B cell (primary cell): ENCODE measurements around the gene RRAGC. TPM values are rescaled to one million over a fixed set of nuclear protein-coding genes. Genes with fewer than 3 reads are reported as not detected.

Experiments
- ATAC-seq: fragments of 200-7000 bp; cut with Tn5 transposase; one replicate; pipeline ENCODE4 v1.10.0; 2021; ENCODE audit warnings: low read depth, mild to moderate bottlenecking, moderate number of reproducible peaks, moderate library complexity
- CTCF ChIA-PET: fragments of 350-600 bp; sonication (Branson Sonifier 250); formaldehyde crosslinking; loops from one replicate; lab custom pipeline; 2021; ENCODE audit warnings: antibody characterized with exemption, inconsistent platforms; lab: Charles Lee
- POLR2A ChIA-PET: fragments of 350-600 bp; sonication (Branson Sonifier 250); formaldehyde crosslinking; loops from one replicate; lab custom pipeline; 2021; ENCODE audit warnings: antibody characterized with exemption; lab: Charles Lee
- DNase-seq: peaks from one replicate; pipeline ENCODE4 v3.0.0; 2013
- H2AFZ ChIP-seq: 2 replicates; pipeline ENCODE4 v1.6.1; 2012; ENCODE audit warnings: mild to moderate bottlenecking, low read depth, low read length; ENCODE audit not compliant: insufficient read depth, poor library complexity, severe bottlenecking
- H3K27ac ChIP-seq, 2 donors: 1 replicate in 1 of 2; 2 replicates in 1 of 2; pipeline ENCODE4 v1.5.1; 2012 to 2013; ENCODE audit warnings: low read length in 2 of 2, mild to moderate bottlenecking in 2 of 2, moderate library complexity in 1 of 2
- H3K27me3 ChIP-seq, 4 experiments: fragments of 200-600 bp in 1 of 4; sonication (generic) in 1 of 4; replicated peaks in 1 of 4; 1 replicate in 2 of 4; 2 replicates in 2 of 4; pipeline versions ENCODE4 v1.6.1 to v1.7.0; 2013 to 2016; ENCODE audit warnings: low read length in 3 of 4, mild to moderate bottlenecking in 2 of 4, mixed read lengths in 1 of 4, moderate library complexity in 1 of 4; ENCODE audit not compliant: insufficient read depth in 4 of 4, control insufficient read depth in 3 of 4; ENCODE audit errors: control extremely low read depth in 1 of 4
- H3K36me3 ChIP-seq, 2 experiments: replicated peaks in 1 of 2; 1 replicate in 1 of 2; 2 replicates in 1 of 2; pipeline versions ENCODE4 v1.6.1 to v1.7.1; 2013; ENCODE audit warnings: low read length in 1 of 2; ENCODE audit not compliant: insufficient read depth in 2 of 2, control insufficient read depth in 1 of 2; ENCODE audit errors: control extremely low read depth in 1 of 2, extremely low read depth in 1 of 2
- H3K4me1 ChIP-seq, 2 donors: fragments of 200-600 bp in 1 of 2; sonication (generic) in 1 of 2; 1 replicate in 1 of 2; 2 replicates in 1 of 2; pipeline versions ENCODE4 v1.5.1 to v1.6.1; 2013 to 2017; ENCODE audit warnings: low read length in 2 of 2; ENCODE audit not compliant: control insufficient read depth in 2 of 2, insufficient read depth in 2 of 2
- H3K4me2 ChIP-seq: replicated peaks from 2 replicates; pipeline ENCODE3; 2012; ENCODE audit warnings: mild to moderate bottlenecking, low read depth, low read length; ENCODE audit not compliant: poor library complexity, severe bottlenecking
- H3K4me3 ChIP-seq, 5 experiments: fragments of 200-600 bp in 1 of 5; sonication (generic) in 1 of 5; 1 replicate in 3 of 5; 2 replicates in 2 of 5; pipeline versions ENCODE4 v1.5.1 to v1.7.0; 2011 to 2016; ENCODE audit warnings: low read length in 4 of 5, mild to moderate bottlenecking in 4 of 5, low read depth in 2 of 5, control low read depth in 1 of 5, moderate library complexity in 1 of 5; ENCODE audit not compliant: insufficient read depth in 1 of 5; ENCODE audit errors: control extremely low read depth in 1 of 5, extremely low read depth in 1 of 5
- H3K79me2 ChIP-seq: fragments of 200-600 bp; sonication (generic); one replicate; pipeline ENCODE4 v1.6.0; 2016; ENCODE audit warnings: low read length; ENCODE audit not compliant: control insufficient read depth, insufficient read depth
- H3K9ac ChIP-seq: fragments of 200-600 bp; sonication (generic); 2 replicates; pipeline ENCODE4 v1.6.1; 2017; ENCODE audit warnings: mild to moderate bottlenecking, low read length, moderate library complexity
- H3K9me3 ChIP-seq, 3 donors: one replicate each; pipeline versions ENCODE4 v1.6.1 to v1.7.1; 2013; ENCODE audit warnings: low read length in 2 of 3; ENCODE audit not compliant: control insufficient read depth in 2 of 3, insufficient read depth in 1 of 3; ENCODE audit errors: control extremely low read depth in 1 of 3
- H4K20me1 ChIP-seq: 2 replicates; pipeline ENCODE4 v1.6.0; 2012; ENCODE audit warnings: mild to moderate bottlenecking, low read length; ENCODE audit not compliant: insufficient read depth, control insufficient read depth, poor library complexity, severe bottlenecking
- H3K27ac Mint-ChIP-seq: one replicate; pipeline ENCODE4 v1.8.0; 2021; ENCODE audit warnings: mixed read lengths
- H3K27me3 Mint-ChIP-seq: one replicate; pipeline ENCODE4 v1.8.0; 2021; ENCODE audit warnings: mixed read lengths
- H3K4me1 Mint-ChIP-seq: one replicate; pipeline ENCODE4 v1.8.0; 2021; ENCODE audit warnings: mixed read lengths
- H3K4me3 Mint-ChIP-seq: one replicate; pipeline ENCODE4 v1.8.0; 2021; ENCODE audit warnings: mixed read lengths
- H3K9me3 Mint-ChIP-seq: one replicate; pipeline ENCODE4 v1.8.0; 2022; ENCODE audit warnings: mixed read lengths; ENCODE audit not compliant: insufficient read depth
- EZH2 ChIP-seq: IDR thresholded peaks from 2 replicates; pipeline ENCODE4 v1.6.1; 2012; ENCODE audit warnings: borderline replicate concordance, low read depth, mild to moderate bottlenecking, moderate library complexity, low read length; ENCODE audit not compliant: insufficient read depth, poor library complexity, severe bottlenecking
- WGBS: methylation state at CpG from one replicate; pipeline ENCODE4 v1.1.5; 2013; ENCODE audit warnings: missing lambda C conversion rate; ENCODE audit not compliant: insufficient coverage; 5-methylcytosine and 5-hydroxymethylcytosine counted together
- intact Hi-C: fragments of 100-400 bp; cut with micrococcal nuclease; formaldehyde crosslinking; loops from one replicate; pipeline ENCODE4 v1.10.0; 2022
- polyA plus RNA-seq: library from polyadenylated mRNA; depleted of rRNA; stranded (reverse); fragments of >200 nt; gene quantifications from 2 replicates; pipeline ENCODE4 v1.2.3, GENCODE V29; 2012
- total RNA-seq, 2 donors: library from RNA; stranded (reverse); fragments of 120-200 nt in 1 of 2; gene quantifications; 1 replicate in 1 of 2; 2 replicates in 1 of 2; pipeline versions ENCODE4 v1.2.3 to v1.2.4, GENCODE V29; 2013 to 2022
- TF ChIP-seq, protein P1 (sequence below): fragments of 200-600 bp; IDR thresholded peaks from one replicate; pipeline ENCODE4 v1.8.0; 2022; ENCODE audit warnings: antibody characterized with exemption, mild to moderate bottlenecking

RRAGC gene
- total and polyA plus RNA-seq, 2 donors (not counting 1 experiment from before 2014, with no cell fraction given): 11.4 to 37.6 TPM

- no peak for TF ChIP-seq EZH2
- TF ChIP-seq, protein P1, sequence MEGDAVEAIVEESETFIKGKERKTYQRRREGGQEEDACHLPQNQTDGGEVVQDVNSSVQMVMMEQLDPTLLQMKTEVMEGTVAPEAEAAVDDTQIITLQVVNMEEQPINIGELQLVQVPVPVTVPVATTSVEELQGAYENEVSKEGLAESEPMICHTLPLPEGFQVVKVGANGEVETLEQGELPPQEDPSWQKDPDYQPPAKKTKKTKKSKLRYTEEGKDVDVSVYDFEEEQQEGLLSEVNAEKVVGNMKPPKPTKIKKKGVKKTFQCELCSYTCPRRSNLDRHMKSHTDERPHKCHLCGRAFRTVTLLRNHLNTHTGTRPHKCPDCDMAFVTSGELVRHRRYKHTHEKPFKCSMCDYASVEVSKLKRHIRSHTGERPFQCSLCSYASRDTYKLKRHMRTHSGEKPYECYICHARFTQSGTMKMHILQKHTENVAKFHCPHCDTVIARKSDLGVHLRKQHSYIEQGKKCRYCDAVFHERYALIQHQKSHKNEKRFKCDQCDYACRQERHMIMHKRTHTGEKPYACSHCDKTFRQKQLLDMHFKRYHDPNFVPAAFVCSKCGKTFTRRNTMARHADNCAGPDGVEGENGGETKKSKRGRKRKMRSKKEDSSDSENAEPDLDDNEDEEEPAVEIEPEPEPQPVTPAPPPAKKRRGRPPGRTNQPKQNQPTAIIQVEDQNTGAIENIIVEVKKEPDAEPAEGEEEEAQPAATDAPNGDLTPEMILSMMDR: no peak
- ATAC-seq: no peak
These were observed 33.4 kb upstream of the RRAGC start for GRCh38 chr1:38892976-38893375.

GRCh38 chr1:38891753-38892152 lies 32.2 kb upstream of the RRAGC start:
- Mint-ChIP-seq H3K9me3 (no peaks in the 10 kb centered on the region), H3K4me3 (no peak overlapping the region), H3K4me1 (no peaks in the 10 kb centered on the region), H3K27ac (no peak overlapping the region), H3K27me3 (no peaks in the 10 kb centered on the region)
- no peak overlapping the region for H3K9ac ChIP-seq
- WGBS: 100% methylated on average over 1 of the region's 1 CpG
- no peak for DNase-seq
- H4K20me1 ChIP-seq: no peaks in the 10 kb centered on the region
- no peak overlapping the region for H3K4me2 ChIP-seq
- H3K79me2 ChIP-seq: no peaks in the 10 kb centered on the region
- no peak for ATAC-seq
- CTCF ChIA-PET: no interaction called here
- H2AFZ ChIP-seq: no peak overlapping the region
- H3K27me3 ChIP-seq: no peaks in the 10 kb centered on the region
- intact Hi-C loops: no loop called here
- H3K36me3 ChIP-seq: no peaks in the 10 kb centered on the region
- POLR2A ChIA-PET: no interaction called here
- no peaks in the 10 kb centered on the region for H3K4me1 ChIP-seq
- no peak overlapping the region for H3K27ac ChIP-seq
- no peaks in the 10 kb centered on the region for H3K9me3 ChIP-seq
- no peak overlapping the region for H3K4me3 ChIP-seq
- TF ChIP-seq, protein P1: no peak
- TF ChIP-seq EZH2: no peak

More at GRCh38 chr1:38892976-38893375, 33.4 kb upstream of the RRAGC start:
- intact Hi-C loops: no loop called here
- Histone ChIP-seq H4K20me1 (no peaks in the 10 kb centered on the region), H3K4me2 (no peak overlapping the region), H3K4me1 (no peaks in the 10 kb centered on the region), H3K79me2 (no peaks in the 10 kb centered on the region), H2AFZ (no peak overlapping the region), H3K9me3 (no peaks in the 10 kb centered on the region), H3K4me3 (no peak overlapping the region), H3K27ac (no peak overlapping the region), H3K27me3 (no peaks in the 10 kb centered on the region), H3K9ac (no peak overlapping the region), H3K36me3 (no peaks in the 10 kb centered on the region)
- ChIA-PET CTCF (interaction anchor here (0.6 kb wide), 1 partner anchor 10 kb away, joined by 4 read pairs; no protein-coding TSS in a partner anchor), POLR2A (no interaction called here)
- WGBS: no CpG with 5 or more reads among the region's 1 CpG
- Mint-ChIP-seq H3K27ac (no peak overlapping the region), H3K27me3 (no peaks in the 10 kb centered on the region), H3K4me1 (no peaks in the 10 kb centered on the region), H3K4me3 (no peak overlapping the region), H3K9me3 (no peaks in the 10 kb centered on the region)
- no peak for DNase-seq
